Measurements from ENCODE around the gene HPCAL4.
A peak's percentile ranks its signal among the peaks of the same experiment; 100 is the strongest.

The HPCAL4 gene

DNA sequence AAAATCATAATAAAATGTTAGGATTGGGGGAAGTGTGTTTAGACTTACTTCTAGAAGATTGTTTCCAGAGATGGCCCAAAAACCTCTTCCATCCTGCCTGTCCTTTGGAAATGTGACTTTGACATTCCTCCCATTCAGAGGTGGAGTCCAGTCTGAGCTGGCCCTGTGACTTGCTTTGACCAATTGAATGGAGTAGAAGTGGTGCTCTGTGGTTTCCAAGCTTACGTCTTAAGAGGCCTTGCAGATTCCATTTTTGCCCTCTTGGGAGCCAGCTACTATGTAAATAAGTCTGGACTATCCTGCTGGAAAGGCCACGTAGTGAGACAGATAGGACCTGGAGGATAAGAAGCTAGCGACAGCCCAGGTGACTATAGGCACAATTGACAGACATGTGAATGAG is 18.0 kb downstream of the HPCAL4 start:
- DNase-seq = no peak

DNA sequence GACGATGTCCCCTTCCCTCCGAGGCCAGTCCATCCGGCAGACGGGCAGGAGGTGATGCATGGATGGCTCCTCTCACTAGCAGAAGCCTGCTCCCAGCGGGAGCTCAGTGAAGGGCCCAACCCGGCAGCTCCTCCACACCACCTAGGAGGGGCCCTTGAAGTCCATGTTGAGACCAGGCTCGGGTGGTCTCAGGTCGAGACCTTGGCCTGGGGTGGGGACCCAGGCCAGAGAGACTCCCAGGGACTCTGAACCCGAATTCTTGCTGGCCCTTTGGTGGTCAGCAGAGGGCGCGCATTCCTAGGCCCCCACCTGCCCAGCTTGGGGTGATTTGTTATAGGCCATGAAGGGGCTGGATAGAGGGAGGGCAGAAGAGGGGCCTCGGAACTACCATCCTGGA is 18.7 kb downstream of the HPCAL4 start:
- DNase-seq = peak; percentile 16

DNA sequence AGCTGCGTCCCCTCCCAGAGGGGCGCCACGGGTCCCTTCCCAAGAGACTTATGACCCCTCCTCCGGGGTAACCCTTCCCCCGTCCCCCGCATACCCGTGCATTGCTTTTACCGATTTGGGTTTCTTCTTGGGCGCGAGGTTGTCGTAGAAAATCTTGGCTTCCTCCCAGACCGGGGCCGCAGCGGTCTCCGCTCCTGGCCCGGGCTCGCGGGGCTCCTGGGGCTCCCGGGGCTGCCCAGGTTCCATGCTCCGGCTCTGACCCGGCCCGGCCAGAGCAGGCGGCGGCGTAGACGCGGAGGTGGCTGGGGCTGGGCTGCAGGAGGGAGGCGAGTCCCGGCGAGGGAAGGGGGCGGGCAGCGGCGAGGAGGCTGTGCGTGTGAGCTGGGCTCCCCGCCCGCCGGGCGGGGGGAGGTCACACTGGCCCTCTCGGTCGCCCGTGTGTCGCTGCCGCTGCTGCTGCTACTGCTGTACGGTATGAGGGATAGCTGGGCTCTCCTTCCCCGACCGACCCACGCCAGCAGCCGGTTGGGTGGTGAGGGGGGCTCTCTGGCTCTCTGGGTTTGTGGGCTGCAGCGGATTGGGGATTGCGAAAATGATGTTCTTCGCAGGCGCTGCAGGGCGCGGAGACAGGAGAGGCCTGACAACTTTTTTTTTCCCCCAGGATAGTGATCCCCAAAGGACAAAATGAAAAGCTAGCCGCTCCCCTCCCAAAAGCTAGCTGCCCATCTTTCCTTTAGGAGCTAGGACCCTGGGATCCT is 19.3 kb downstream of the HPCAL4 start, which contains the start of gene NT5C1A:
TSS of gene NT5C1A (minus strand) at position 315 of the 758 bp plus-strand sequence. CDS start at position 246, 69 bp downstream.
- no peak for DNase-seq

DNA sequence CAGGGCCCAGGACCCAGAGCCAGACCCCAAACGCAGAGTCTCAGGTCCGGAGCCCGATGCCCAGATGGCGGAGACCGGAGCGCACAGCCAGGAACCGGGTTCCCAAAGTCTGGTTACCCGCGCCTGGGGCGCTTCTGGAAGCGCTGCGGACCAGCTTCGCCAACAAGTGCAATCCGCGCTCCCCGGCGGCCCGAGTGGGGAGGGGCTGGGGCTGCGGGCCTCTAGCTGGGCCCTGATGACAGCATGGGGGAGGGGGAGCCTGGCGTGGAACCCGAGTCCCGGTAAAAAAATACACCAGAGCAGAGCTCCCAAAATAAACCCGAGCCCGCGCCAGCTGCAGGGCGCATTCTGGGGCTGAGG is 19.8 kb downstream of the HPCAL4 start:
- DNase-seq = no peak

DNA sequence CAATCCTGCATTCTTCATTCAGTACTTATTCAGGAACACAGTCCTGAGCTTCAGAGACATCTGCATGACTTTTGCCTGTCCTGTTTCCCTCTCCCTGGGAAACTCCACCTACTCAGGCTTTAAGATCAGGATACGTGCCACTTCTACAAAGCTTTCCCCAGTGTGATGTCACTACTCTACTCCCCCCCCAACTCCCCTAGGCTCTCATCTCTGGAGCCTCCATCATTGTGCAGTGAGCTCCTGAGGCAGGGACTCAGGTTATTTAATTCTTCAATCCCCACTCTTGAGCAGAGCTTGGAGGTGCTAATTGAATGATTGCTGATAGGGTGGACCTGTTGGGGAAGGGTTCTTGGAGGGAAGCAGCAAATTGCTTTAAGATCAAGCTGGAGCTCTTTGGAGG is 20.5 kb downstream of the HPCAL4 start:
- DNase-seq = no peak

DNA sequence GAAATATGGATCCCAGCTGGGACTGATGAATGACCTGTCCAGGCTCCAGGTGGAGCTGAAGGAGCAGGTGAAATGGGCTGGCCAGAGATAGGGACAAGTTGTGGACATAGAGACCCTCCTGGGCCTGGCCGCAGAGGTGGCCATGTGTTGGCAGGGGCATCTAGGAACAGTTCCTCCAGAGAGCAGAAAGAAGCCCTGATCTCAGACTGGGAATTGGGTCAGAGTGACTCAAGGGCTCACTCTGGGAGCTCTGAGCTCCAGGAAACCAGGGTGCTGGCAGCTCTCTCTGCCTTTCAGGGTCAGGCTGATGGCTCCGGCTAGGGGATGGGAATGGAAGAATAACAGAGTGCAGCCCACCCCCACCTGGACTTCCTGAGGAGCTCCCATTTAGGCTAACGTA is 22.3 kb downstream of the HPCAL4 start:
- DNase-seq = no peak

DNA sequence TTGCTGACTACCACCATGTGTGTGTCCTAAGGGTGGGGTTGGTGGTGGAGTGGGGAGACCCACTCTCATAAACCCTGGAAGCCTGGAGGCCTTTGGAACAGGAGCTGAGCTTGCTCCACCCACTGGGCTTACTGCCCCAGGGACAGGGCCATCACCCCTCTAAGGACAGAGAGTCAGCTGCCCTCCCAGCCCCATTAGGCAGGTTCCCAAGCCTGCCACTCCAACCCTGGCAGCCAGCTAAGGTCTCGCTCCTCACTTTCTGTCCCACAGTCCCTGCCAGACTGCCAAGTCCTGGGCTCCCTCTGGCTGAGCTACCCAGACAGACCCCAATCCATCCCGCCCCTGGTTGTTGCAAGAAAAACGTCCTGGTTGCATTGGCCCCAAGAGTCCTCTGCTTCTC is 23.1 kb downstream of the HPCAL4 start:
- DNase-seq = no peak

DNA sequence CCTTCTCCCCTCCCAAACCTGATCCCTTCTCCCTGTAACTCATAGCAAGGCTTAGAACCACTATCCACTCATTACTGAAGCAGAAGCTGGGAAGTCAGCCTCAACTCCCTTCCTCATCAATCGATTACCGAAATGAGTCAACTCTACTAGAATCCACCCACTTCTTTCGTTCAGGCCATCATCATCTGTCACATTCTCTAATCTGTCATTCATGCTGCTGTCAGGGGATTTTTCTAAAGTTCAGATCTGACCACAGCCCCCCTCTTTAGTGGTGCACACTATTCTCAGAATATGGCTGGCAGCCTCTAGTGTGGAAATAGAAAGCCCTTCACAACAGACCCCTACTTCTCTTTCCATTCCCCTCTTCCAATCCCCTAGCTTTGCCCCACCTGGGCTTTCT is 24.5 kb downstream of the HPCAL4 start:
- no peak for DNase-seq

DNA sequence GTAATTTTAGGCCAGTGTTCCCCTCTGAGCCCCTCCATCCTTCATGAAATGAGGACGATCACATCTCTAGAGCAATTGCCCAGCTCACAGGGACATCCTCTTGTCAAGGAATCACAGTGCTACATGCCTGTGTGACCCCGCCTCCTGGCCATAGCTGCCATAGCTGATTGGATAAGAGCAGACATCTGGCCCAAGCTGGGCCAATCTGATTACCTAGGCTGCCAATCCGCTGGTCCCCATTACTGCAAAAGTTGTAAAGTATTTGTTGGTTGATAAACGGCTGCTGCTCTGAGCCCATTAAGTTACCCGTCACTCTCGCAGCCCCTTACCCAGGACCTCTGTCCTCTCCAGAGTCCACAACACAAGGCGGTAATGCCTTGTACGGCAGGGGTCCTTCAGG is 27.7 kb downstream of the HPCAL4 start:
- DNase-seq = no peak

DNA sequence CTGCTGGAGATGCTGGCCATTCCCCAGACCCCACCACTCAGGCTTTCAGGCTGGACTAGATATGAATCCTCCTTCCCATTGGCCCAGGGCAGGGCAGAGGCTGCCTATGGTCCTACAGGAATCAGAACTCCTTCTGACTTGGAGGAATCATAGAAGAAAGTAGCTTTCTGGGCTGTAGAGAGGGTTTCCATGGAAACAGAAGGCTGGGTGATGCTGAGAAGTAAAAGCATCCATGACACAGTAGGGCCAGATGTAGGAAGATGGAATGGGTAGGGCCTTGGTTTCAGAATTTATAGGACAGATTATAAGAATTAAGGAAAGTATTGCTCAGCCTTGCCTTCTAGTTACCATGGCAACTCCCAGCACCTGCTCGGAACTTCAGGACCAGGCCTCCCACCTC is 28.4 kb downstream of the HPCAL4 start:
- no peak for DNase-seq

DNA sequence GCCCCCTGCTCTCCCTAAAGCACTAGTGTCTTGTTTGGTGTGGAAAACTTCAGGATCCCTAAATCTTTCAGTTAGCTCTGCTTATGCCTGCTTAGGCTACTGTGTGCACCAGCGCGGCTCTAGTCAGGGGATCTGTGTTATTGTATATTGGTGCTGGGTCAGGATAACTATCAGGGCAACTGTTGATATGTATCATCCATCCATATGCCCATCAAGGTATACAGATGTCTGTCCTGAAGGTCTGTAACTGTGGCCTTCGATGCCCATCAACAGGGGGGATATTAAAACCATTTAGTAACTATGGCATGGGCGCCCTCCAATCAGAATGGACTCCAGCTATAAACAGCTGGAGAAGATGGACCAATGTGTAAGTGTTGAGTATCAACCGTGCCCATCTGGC is 31.7 kb downstream of the HPCAL4 start:
- no peak for DNase-seq

DNA sequence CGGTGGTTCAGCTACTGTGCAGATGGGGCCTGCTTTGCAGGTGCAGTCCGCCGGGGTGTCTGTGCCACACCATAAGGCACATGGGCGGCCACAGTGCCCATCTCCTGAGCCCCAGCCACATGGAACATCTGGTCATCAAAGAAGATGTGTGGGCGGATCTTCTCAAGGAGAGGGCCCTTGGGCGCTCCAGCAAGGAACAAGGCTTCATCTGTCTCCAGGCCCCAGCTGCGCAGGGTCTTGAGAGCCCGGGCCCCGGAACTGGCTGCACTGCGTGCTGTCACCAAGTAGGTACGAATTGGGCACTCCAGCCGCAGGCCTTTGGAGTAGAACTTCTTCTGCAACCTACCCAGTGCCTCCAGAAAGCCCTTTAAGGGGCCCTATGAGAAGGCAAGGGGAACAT is 32.1 kb downstream of the HPCAL4 start:
- no peak for DNase-seq

DNA sequence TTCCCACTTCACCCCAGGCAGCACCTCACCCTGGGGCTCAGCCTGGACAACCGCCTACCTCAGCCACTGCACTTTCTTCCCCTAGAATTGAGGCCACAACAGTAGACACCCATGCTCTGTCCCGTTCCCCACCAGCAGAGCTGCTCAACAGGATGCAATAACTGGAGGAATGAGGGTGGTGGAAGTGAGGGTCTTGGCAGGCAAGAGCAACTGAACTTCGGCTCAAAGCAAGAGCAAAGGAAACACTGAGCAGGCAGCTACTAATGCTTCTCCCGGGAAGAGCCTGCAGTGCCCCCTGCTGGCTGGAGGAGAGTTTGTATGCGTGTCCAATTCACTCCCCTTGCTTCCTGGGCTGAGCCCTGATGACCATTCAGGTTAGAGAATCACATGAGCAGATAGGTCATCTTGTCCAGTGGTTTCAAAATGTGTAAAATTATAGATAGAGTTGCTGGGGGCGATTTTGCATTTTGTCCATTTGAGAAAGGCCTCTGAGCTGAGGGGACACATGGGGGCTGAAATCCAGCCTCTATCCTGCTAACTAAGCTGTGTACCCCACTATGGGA is 33.2 kb downstream of the HPCAL4 start:
- peak; percentile 33 for DNase-seq

DNA sequence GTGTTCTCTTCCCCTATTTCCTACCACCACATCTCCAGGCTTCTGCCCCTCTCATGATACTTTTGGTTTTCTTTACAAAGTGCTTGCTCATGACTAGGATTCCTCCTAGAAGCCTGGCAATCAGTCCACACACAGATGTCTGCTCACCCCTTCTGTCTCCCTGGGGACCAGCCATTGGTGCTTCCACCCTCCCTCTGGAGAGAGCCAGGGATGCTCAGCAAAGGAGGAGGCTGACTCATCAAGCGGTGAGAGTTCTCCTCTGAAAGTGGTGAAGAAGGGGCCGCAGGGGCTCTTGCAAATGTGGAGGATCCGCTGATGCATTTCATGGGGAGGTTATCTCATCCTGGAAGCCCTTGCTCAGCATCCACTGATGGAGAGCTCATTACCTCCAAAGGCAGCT is 33.8 kb downstream of the HPCAL4 start:
- no peak for DNase-seq

DNA sequence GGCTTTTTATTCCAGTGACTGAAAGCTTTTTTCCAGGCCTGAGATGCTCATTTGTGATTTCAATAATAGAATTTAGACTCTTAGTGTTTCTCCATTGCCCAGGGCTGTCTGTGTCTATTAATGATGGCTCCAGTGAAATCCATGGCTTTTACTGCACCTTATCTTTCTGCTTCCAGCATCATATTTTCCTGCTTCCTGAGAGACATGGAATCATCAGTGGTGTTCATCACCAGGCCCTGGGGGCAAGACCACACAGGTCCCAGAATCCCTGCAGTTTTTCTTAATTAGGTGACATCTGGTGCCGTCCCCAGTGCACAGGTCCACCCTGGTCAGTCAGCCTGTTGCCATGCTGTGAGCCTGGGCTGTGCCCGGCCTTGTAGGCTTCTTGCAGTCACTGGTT is 34.8 kb downstream of the HPCAL4 start:
- no peak for DNase-seq

DNA sequence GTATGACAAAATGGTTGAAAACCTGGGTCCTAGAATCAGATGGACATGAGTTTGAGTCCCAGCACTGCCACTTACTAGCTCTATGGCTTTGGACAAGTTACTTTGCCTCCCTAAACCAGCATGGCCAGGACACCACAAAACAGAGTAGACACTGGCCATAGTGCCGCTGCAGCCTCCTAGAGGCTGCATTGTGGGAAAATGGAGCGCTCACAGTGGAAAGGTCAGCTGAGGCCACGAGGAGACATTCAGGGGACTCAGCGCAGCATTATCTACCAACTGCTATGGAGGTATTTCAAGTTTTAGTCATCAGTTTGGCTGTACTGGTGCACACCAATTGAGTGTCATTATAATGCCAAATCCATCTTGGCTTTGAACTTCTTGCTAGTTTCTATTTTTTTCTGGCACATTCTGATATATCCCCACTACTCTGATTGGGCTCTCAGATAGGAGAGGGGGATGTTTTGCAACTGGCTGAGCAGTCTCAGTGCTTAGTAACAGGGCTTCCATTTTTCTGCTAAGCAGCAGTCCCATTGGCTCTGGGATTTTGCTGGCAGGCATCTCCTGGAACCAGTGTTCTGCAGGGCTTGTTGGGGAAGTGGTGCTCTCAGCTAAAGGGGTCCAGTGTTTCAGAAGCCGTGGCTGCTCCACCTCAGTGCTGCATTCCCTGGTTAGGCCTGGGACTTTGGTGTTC is 35.5 kb downstream of the HPCAL4 start:
- DNase-seq = no peak

DNA sequence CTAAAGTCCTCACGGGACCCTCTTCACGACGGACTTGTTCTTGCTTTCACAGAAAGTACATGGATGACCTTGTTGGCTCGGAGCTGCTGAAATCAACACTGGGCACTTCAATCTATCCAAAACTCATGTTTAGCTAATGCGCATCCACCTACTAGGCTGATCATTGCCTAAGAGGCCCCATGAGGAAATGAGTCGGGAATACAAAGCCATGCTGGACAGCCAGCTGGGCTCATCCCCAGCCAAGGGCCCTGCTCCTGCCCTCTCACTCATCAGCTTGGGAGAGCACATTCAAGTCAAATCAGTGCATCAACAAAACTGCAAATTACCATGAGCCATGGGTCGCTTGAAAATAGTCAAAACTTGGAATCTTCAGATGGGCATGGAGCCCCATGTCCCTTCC is 36.9 kb downstream of the HPCAL4 start:
- DNase-seq = no peak

DNA sequence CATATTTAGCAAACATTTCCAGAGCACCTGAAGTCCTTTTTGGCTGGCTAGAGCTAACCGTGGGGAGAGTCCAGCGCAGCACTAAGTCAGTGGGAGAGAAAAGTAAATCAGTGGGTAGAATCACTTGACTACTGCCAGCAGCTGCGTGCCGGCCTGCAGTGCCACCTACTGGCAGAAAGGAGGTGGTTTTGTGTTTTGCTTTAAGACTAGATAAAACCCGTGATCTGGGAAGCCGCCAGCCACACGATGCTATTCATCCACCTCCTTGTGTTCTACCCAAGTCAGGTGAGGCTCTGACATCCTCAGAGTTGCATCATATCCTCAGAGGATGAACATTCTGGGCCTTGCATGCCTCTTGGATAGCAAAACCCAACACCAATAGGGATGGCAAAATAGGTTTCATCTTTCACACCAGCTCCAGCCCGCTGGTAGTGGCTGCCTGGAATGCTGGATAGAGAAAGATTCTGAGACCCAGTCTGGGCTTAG is 37.6 kb downstream of the HPCAL4 start:
- peak; percentile 49 for DNase-seq

DNA sequence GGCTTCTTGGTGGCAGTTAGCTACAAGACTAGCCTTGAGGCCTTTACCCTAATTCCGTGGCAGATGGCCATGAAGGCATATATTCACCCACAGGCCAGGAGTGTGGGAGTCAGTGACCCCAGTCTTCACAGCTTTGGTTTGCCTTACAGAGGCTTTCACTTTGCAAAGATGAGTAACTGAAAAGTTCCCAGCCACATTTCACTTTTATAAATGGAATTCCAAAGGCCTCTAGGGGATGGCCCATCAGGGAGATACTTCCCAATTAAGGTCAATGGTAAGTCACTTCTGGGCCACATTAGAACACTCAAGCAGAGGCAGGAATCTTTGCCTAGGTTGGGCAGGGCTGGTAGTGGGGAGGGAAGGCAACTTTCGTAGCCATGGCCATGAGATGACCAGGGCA is 38.7 kb downstream of the HPCAL4 start:
- no peak for DNase-seq

DNA sequence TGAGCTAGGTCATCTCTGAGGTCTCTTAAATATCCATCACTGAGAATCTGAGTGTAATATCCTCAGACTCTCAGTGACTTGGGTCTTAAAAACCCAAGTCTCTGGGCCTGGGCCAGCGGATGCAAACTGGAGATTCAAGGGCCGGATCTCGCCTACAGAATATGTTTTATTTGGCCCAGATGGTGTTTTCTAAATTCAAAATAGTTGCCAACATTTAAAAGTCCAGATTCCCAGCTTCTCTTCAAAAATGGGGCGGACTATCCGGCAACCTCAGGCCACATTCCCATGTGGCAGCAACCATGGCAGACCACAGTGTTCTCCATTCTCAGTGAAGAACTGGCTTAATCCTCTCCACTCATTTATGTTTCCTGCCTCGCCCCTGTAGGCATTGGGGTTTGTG is 39.1 kb downstream of the HPCAL4 start:
- no peak for DNase-seq

DNA sequence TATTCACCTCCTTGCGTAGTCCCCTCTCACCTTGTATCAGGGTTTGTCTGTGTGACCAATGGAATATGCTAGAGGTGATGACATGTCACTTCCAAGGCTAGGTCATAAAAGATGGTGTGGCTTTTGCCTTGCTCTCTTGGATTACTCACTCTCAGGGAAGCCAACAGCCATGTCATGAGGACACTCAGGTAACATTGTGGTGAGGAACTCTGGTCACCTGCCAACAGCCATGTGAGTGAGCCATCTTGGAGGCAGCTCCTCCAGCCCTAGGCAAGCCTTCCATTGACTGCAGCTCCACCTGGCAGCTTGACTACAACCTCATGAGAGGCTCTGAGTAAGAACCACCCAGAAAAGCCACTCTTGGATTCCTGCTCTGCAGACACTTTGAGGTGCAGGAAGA is 40.8 kb downstream of the HPCAL4 start:
- DNase-seq = no peak

DNA sequence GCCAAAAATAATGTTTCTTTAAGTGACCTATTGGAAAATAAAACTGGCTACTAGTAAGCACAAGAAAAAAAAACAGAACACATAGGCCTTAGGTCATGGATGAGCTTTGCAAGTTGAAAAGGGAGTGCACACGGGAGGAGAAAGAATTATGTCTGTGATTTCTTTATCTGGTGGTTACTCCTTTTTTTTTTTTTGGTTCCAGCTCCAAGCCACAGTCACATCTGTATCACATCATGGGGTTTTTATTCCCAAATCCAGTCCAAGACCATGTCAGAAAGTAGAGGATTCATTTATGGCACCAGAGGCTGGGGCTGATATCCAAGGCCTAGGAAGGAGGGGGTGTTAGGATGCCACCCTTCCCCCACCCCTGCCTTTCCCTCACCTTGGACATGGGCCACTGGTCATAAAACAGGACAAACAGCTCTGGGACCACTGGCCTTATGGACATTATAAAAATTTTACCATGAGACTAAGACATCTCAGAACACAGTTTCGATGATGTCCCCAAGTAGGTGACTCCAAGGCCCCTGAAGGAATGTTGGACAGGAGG is 41.5 kb downstream of the HPCAL4 start:
- DNase-seq = no peak

DNA sequence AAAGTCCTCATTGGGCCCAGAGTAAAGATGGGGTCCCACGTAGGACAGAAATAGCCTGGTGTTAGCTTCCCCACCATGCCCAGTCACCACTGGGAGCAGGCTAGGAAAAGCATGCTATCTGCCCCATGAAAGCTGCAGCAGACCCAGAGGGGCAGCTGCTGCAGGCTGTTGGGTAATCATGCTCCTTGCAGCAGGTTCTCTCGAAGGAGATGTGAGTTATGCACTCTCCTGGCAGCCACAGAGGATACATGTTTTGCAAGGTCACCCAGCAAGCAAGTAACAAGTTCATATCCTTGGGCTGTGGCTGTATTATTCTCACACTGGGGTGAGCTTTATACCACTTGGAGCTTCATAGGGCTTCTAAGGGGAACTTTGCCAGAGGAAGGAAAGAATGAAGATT is 42.7 kb downstream of the HPCAL4 start:
- no peak for DNase-seq

DNA sequence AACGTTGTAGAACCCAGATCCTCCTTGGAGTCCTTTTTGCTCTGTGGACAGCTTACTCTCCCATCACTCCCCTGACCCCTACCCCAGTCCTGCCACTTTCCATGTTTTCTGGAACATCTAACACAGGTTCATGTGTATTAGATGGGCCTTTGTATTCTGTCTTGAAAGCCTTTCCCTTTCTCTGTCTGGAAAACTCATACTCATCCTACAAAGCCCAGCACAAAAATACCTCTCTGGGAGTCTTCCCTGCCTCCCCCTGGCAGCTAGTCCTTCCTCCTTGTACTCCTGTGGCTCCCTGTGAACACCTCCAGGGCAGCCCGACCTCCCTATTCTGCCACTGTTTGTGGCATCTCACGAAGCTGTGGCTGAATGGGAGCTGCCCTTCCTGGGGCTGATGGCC is 44.0 kb downstream of the HPCAL4 start:
- no peak for DNase-seq

All from effector CD8-positive, alpha-beta T cell (primary cell).